Measurements from ENCODE around the gene SENP3.
A peak's percentile ranks its signal among the peaks of the same experiment; 100 is the strongest.
"Not testable (repeated sequence)": the region's sequence is repeated elsewhere in the genome, so short reads cannot be mapped to it uniquely, and the experiment has no call there.

SENP3 gene

GRCh38 chr17:7577327-7578199 lies 15.8 kb downstream of the SENP3 start:
- DNase-seq: no peak

DNA sequence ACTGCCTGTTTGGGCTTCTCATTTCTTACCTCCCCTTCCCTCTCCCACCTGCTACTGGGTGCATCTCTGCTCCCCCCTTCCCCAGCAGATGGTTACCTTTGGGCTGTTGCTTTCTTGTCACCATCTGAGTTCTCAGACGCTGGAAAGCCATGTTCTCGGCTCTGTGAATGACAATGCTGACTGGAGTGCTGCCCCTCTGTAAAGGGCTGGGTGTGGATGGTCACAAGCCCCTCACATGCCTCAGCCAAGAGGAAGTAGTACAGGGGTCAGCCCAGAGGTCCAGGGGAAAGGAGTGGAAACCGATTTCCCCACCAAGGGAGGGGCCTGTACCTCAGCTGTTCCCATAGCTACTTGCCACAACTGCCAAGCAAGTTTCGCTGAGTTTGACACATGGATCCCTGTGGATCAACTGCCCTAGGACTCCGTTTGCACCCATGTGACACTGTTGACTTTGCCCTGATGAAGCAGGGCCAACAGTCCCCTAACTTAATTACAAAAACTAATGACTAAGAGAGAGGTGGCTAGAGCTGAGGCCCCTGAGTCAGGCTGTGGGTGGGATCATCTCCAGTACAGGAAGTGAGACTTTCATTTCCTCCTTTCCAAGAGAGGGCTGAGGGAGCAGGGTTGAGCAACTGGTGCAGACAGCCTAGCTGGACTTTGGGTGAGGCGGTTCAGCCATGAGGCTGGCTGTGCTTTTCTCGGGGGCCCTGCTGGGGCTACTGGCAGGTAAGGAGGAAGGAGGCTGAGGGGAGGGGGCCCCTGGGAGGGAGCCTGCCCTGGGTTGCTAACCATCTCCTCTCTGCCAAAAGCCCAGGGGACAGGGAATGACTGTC lies 17.5 kb downstream of the SENP3 start, which contains the start of gene CD68:
TSS of gene CD68 (plus strand) at position 638 of the 833 bp plus-strand sequence. CDS start at position 678, 40 bp downstream.
- DNase-seq: no peak

GRCh38 chr17:7579834-7580603 lies 18.3 kb downstream of the SENP3 start:
- DNase-seq: no peak

- DNase-seq: no peak
Measured at GRCh38 chr17:7580604-7581575, 19.2 kb downstream of the SENP3 start.

DNA sequence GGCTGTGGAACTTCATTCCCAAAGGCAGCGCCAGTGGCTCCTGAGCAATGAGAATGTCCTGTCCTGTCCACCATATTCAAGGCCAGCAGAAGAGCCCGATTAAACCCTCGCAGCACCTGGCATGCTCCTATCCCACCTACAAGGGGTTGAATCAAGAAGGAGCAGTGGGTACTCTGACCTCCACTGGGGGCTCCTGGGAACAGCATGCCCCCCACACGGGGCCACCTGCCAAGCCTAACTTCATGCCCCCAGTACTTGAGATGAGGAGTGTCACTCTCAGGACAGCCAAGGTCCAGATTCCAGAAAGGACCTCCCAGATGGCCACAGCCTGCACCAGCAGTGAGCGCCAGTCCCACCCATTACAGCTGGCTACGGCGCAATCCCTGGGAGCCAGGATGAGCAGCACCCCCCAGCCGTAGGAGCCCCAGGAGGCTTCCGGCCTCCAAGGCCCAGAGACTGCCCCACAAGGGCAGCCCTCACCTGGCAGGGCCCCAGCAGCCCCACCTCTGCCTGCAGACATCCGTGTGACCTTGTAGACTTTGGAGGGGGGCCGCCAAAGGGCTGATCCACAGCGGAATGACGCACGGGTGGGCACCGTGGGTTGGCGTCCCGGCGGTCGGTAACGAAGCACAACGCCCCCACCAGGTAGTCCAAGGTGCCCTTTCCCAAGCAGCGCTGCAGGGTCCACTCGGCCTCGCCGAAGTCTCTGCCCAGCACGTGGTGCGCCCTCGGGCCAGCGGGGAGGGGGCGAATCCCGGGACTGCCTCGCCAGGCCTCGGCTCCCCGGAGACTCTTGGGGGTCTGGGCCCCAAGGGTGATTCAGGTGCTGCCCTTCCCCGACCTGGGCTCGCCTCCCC lies 20.9 kb downstream of the SENP3 start:
- DNase-seq: no peak

DNA sequence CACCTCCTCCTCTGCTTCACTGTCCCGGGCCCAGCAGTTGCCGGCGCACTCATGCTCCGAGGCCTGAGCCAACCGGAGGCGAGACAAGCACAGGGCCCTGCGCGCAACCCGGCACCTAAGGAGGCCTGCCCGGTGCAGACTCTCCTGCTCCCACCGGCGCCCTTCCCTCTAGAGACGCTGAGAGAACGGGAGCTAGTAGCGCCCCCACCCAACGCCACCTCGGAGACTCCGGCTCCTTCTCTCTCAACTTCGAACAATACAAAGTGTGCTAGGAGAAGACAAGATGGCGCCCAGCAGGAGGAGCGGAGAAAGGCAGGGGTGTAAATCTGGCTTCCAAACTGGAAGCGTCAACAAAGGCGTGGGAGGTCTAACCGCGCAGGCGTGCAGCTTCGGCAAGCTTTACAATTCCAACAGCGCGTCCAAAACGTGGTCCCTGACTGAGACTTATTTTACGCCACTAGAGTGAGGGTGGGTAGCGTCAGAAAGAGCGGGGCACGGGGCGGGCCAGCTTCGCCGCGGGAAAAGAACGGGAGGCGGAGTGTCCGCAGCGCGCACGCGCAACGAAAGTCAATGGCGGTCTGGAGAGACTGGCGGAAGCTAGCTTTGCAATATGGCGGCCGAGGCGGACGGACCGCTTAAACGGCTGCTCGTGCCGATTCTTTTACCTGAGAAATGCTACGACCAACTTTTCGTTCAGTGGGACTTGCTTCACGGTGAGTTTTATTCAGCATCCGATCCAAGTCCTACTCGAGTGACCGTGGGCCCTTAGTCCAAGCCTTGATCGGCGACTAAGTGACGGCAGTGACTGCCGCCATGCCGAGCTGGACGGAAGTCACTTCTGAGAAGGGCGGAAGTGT lies 21.8 kb downstream of the SENP3 start, which contains the start of gene MPDU1:
TSS of gene MPDU1 (plus strand) at position 600 of the 857 bp plus-strand sequence. CDS start at position 611, 11 bp downstream.
- DNase-seq: peak; percentile 98

GRCh38 chr17:7586673-7587419 lies 25.1 kb downstream of the SENP3 start:
- no peak for DNase-seq

GRCh38 chr17:7587420-7588151 lies 25.9 kb downstream of the SENP3 start:
- DNase-seq: no peak

DNA sequence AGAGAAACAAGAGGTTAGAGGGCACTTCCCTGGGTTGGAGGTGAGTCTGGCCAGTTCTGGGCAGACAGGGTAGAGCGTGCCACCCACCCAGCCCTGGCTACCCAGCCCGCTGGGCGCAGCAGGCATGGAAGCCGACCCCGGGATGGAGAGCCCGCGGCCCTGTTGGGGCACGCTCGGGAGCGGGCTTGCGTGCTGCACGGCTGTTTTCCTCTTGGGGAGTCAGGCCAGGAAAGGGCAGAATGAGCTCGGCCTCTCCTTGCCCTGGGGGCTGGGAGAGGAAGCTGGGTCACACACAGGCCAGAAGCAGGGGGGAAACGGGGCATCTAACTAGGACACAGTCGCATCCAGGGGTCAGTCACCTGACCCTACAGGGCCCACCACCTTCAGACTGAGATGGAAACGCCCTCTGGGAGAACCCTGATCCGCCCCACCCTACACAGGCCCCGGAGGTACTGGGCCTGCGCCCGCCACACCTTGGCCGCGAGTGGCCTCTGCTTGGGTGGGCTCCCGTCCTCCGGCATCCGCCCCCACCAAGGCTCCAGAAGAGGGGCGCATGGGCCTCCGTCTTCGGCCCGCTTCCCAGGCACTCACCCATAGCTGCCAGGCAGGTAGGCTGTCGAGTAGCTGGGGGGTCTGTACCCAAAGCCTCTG lies 27.0 kb downstream of the SENP3 start:
- DNase-seq: no peak

GRCh38 chr17:7589204-7589868 lies 27.6 kb downstream of the SENP3 start:
- DNase-seq: no peak

GRCh38 chr17:7589891-7590691 lies 28.4 kb downstream of the SENP3 start, which contains the start of gene SOX15:
TSS of gene SOX15 (minus strand) at chr17:7590094. CDS start at chr17:7589676, 418 bp downstream.
- no peak for DNase-seq

DNA sequence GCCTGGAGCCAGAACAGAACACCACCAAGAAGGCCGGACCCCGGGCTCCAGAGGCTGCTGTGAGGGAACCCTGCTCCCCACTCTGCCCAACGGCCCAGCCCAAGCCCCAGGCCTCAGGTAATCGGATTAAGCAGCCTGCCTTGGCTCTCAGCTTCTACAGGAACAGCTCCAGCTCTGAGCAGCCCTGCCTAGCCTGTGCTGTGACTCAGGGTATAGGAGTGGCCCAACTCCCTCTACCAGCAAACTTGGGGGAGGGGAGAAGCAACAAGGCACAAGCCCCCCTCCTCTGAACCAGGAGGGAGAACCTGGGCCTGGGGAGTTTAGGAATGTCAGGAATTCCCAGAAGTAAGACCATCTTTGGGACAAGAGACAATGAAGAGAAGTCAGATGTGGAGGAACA lies 29.0 kb downstream of the SENP3 start:
- no peak for DNase-seq

GRCh38 chr17:7591596-7591995 lies 29.9 kb downstream of the SENP3 start:
- no peak for DNase-seq

DNA sequence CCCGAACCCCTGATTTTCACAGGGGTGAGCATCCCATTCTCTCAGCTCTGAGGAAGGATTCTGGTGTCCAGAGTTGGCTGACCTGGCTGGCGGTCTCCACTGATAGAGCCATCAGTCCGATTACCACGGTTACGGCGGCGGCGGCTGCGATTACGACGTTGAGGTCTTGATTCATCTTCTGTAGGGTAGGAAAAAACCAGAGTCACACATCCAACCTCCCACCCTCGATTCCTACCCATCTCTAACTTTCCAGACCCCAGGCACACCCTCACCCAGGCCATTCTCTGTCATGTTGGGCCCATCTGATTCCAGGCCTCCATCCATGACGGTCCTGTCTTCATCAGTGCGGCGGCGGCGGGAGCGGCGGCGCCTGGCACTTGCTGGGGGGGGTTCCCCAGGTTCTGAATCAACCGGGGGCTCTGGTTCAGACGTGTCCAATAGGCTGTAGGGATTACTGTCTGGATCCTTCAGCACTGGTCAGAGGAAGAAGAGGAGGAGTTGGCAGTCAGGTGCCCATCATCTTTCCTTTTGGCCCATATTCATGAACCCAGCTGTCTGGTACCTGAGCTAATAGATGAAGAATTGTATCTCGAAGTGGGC lies 30.8 kb downstream of the SENP3 start:
- no peak for DNase-seq

DNA sequence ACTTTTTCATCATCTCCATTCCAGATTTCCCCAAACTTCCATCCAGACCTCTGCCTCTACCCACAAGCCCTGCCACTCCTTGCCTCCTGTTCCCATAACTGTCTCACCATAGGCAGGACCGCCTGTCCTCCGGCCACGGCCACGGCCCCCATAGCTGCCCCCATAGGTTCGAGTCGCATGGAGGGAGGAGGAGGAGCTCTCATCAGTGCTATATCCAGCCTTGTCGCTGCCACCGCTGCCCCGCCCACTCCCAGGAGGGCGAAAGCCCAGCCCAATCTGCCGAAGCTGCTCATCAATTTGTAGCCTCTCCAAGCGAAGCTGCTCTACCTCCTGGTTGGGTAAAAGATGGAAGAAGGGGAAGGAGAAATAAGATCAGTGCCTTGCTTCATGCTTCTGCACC lies 31.6 kb downstream of the SENP3 start:
- DNase-seq: no peak

- DNase-seq: not testable (repeated sequence)
Measured at GRCh38 chr17:7597561-7597960, 35.8 kb downstream of the SENP3 start.
